Suppressor macrophage (primary cell): ENCODE data around the gene ZNF831.

Experiments used
- DNase-seq, 4 experiments: peaks; one replicate each; pipeline ENCODE4 v3.0.0-alpha.2; 2020 to 2022
- total RNA-seq, 17 experiments: gene quantifications; one replicate each; lab custom pipeline; 2026; ENCODE audit warnings: mixed read lengths in 6 of 17, inconsistent platforms in 3 of 17; lab: John Stamatoyannopoulos, UW

Gene ZNF831
- total RNA-seq, result 0 to 4.6 (median 0) reads per million in 17 experiments

DNA sequence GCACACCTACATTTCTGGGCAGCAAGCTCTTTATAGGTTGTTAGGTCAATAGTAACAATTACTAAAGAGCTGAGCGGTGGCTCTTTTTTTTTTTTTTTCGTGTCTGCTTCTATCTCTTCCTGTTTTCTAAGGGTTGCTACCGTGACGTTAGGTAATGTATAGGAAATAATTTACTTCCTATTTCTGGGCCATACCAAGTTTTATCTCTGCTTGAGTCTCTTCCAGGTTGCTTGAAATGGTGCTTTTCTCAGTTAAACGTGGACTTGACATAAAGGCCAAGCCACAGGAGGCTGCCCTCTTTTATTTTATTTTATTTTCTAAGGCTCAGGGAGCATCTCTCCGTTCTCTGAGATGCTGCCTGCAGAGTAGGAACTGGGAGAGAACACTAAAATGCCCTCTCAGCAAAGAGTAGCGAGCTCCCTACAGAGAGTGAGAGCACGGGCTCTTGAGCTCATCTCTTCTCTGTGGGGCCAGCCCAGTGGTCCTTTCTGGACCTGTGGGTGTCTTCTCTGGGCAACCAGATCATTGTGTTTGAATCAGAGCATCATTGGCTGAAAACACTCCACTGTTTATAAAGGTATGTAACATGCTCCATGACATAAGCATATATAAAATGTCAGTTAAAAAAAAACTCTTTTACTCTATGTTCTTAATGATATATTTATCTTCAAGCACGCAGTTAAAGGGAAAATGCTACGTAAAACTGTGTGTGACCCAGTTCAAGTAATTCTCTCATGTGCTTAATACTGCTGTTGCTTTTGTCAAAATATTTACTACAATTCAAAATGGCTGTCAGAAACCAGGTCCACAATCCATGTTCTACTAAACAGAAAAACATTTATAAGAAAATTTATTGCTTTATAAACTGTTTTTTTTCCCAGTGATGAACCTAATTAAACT is at the start of gene ZNF831:
Gene ZNF831, plus strand, starts transcription at position 191 of the 900 bp plus-strand sequence. CDS start 27,199 bp downstream, outside the sequence.
- DNase-seq, result peak; percentile 6 to 68 (median 40)

DNA sequence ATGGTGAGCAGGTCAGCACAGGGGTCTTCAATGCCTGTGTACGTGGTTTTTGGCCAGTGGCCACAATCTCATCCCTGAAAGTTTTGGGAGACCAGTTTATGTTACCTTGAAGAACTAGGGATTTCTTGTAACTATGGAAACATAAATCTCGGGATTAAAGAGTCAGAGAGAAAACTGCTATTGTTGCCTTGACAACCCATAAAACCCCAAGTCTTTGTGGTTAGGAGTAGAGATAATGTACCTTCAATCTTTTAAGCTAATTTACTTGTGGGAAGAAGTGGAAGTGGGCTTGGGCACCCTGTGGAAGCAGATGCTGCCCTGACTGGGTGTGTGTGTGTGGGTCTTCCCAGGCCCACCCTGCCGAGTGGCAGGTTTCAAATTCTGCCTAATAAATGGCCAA is 46.1 kb upstream of the ZNF831 start:
- DNase-seq, result no peak

DNA sequence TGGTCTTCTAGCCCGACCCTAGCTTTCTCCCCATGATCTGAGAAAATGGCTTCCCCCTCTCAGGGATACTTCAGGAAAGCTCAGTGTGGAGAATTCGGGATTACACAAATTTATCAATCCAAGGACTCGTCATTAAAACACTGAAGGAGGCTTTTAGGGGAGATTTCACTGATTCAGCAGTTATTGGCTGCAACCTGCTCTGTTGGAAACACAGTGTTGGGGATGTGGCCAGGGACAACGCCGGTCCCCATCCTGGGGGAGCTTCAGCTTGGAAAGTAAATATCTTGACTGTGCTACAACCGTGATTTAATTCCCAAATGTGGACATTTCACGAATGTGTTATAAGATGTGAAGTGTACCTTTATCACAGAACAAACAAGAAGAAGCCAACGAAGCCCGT is 44.8 kb upstream of the ZNF831 start:
- no peak for DNase-seq

DNA sequence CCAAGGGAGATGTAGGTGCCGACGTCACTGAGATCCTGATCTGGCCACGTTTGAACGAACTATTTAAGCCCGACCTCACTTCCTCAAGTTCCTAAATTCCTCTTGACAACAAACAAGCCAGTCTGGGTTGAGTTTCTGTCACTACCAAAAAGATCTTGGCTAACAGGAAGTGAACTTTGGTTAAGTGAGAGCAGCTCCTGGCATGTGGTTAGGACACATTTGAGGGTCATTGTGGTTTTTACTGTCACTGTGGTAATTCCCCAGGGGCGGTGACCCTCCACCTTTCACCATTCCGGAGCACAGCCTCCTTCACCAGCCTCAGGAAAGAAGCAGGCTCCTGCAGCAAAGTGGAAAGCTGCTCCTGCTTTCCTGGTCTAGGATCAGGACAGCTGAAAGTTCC is 43.1 kb upstream of the ZNF831 start:
- DNase-seq, result peak; percentile 44 to 75 (median 54)

DNA sequence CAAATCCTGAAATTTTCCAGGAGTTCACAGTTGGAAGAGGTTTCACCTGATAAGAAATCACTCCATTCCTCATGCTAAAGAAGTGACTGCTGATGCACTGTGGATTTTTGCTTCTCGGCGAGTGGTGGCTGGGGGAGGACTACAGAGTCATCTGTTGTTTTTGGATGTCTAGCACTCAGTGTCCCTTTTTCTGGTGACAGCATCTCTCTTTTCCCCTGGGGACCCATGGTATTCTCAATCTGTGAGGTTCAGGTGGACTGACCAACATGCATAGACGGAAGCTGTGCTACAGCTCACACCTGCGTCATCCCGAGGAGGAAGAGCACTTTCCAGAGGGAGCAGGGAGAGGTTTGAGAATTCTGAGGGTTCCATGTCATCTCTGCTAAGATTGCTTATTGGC is 42.7 kb upstream of the ZNF831 start:
- DNase-seq, result no peak

DNA sequence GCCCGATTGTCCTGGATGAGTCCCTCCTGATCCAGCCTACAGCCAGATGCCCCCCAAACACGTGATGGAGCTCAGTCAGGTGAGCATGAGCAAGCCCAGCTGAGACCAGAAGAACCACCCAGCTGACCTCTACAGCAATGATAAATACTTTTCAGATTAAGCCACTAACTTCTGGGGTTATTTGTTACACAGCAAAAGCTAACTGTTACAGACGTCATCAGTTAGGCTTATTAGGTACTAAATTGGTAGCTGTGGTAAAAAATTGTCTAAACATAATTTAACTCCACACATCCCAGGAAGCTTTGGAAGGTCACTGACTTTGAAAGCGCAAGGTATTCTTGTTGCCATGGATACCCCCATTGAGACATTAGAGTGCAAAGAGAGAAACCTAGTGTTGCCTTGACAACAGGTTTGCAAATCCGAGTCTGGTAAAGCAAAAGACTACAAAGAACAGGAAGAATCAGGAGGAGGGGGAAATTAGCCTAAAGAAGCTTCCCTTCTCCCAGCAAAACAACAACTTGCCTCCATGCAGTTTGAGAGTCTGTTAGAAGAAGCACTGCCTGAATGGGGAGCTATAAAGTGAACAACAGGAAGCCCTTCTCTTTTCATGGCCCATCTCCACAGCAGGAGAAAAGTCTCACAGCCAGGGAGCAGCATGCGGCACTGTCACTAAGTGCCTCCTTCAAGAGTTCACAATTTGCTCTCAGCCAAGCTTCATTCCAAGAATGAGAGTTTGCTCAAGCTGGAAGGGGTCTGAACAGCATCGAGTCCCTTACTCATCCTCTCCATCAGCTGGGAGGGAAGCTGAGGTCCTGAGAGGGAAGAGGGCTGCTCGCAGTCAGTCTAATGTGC is 41.7 kb upstream of the ZNF831 start:
- DNase-seq, result no peak

DNA sequence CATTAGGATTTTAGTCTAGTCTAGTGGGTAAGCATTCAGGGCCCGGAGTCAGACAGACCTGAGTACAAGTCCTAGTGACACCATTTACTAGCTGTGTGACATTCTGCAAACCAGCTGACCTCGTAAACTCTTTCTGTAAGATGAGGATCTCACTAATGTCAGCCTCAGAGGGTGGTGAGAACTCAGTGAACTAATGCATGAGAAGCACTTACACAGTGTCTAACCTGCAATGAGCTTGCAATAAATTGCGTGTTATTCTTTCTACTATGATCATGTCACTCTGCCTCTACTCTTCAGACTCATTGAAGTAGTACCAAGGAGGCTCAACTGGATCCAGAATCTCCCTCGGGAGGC is 41.1 kb upstream of the ZNF831 start:
- DNase-seq, result no peak

DNA sequence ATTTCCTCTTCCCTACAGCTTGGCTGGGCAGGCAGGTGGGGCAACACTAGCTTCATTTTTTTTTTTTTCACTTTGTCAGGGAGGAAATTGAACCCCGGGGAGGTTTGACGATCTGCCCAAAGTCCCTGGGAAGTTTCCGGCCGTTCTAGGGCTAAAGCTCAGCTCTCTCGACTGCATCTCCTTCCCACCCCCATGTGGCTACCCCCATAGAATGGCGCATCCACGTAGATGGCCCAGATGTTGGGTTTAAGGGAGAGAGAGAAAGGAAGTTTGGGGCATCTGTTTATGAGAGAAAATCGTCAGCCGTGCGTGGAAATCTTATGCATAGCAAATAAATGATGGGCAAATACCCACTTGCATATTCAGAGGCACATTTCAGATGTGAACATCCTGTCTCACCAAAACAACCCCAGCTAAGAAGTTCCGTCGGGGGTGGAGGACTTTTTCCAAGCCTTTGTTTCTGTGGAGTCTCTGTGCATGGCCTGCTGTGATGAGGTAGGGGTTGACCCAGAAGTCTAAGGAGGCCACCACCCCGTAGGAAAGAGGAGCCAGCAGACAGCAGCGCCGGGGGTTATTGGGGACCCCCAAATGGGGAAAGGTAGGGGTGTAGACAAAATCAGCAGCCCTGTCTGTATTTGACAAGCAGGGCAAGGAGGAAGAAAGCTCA is 40.5 kb upstream of the ZNF831 start:
- no peak for DNase-seq

DNA sequence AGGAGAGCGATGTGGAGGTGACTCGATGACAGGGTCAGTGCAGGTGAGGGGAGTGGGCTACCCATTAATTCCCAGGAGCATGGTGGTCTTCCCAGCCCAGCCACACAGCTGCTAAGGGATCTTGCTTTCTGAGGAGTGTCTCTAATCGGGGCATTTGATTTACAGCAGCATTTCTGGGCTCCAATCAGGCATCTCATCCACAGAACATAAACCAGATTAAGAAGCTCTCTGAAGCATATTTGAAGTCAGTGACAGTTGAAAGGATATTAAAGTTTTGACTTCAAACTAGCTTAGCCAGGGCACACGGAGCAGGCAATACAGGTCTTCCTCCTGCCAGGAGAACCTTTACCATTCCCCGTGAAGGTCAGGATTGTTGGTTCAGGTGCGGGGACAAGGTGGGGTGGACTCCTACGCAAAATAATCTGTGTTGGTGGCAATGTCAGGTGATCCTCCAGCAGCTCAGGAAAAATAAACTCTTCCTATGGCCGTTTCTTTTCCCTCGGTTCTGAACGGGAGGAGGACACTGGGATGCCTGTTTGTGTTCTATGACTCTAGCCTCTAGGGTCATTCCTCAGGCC is 39.9 kb upstream of the ZNF831 start:
- no peak for DNase-seq

DNA sequence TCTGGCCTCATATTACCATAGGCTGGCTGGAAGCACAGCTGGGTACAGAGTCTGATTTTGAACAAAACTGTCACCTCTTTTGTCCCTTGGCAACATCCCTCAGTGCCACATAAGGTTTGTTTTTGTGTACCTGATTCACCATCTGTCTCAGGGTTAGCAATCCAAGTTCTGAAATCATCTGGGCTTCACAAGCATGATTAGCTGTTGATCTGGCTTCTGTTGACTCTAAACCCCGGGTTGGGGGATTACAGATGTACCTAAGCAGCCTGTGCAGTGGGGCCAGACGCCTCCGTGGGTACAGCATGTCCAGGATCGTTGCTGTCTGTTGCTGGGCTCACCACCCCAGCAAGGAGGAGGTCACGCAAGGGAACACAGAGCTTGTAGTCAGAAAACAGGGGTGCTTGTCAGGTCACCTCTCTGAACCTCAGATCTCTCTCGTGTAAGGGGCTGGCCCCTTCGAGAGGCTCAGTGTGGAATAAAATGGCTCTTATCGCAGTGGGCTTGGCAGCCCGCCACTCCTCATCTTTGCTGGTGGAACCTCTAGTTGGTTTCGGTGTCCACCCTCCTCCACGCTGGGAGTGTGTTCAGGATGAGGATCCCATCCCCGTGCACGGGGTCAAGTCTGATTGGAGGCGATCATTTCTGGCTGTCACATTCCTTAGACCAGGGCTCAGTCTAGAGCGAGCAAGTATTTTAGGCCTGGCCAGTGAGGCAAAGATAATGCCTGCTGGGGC is 39.2 kb upstream of the ZNF831 start:
- no peak for DNase-seq

DNA sequence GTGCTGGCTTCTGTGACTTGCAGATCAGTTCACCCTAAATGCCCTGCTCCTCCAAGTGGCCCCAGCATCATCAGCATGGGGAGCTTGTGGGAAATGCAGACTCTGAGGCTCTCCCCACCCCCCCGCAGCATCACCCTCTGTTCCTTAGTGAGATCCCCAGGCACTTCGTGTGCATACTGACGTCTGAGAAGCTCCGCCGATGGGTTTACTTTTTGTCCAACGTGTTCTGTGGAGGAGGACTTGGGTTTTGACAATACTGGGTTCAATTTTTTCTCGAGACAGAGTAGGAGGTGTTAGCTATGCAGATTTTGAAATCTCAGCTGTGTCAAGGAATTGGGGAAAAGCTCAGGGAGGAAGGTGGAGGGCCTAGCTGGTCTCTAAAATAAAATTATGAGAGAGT is 38.3 kb upstream of the ZNF831 start:
- DNase-seq, result no peak

DNA sequence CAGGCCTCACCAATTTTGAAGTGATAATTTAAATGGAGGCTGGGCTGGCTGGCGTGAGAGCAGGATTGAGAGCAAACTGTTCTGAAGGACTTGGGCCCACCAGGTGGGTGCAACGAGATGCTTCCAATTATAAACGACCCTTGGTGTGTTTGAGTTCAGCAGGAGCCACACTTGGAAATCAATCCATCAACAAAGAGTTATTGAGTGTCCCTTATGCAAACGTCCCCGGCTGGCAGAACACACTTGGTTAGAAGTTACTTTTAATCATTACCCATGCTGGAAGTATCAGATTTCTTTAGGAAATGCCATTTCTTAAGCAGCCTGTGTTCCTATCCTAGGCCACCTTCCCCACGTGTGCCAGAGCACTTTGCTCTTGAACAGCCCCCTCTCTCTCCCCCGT is 37.8 kb upstream of the ZNF831 start:
- no peak for DNase-seq

DNA sequence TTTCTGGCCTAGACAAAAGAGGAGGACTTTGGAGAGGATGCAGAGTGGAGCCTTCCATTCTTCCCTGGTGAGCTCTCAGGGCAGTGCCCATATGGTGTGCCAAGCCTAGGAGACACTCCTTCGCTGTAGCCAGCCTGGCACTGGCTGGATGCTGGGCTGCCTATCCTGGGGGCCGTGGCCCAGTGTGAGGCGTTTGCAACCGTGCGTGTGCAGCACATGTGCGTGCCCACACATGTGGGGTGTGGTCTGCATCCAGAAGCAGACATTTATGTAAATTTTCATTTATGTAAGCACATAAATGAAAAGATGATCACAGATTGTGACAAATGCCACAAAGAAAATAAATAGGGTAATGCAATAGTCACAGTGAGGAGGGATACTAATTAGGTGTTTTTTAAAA is 35.8 kb upstream of the ZNF831 start:
- DNase-seq, result no peak

DNA sequence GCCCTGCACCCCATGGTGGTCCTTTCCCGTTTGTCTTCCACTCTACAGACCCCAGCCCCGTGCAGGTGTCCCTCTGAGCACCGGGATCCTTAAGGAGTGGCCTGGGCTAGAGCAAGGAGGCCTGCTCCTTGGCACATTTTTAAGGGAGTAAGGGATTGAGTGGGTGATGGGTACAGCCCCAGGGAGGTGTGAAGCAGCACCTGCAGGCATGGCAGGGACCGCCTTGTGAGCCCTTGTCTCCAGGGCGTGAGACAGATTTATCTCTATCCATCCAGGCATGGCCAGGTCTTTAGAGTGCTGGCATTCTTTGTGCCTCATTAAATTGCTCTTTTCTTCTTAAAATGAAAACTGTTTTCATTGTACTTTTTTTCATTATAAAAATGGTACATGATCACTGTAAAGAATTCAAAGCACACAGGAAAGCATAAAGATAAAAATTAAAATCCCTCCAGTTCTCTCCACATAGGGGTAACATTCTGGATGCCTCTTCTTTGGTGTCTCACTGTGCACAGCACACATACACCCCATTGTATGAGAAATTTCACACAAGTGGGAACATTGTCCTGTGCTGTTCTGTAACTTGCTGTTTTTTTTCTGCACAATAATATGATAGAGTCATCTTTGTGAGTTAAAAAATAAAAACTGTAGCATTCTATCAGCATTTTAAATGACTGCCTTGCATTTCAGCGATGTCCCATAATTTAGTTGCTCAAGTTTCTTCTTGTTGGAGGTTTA is 31.9 kb upstream of the ZNF831 start:
- no peak for DNase-seq

DNA sequence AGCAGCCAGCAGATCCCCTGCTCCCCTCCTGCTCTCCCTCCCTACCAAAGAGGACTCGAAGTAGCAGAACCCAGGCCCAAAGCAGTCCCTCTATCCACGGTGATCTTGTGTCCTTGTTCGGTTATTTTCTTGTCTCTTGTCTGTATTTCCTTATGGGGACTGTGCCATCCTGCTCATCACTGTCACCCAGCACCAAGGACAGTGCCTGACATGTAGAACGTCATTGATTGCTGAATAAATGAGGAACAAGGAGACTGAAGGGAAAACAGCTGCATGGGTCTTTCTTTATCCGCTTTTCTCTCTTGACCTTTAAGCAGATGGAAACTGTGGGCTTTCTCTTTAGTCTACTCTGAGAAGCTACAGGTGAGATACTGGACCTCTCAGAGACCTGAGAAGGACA is 29.4 kb upstream of the ZNF831 start:
- DNase-seq, result peak; percentile 6 to 41 (median 32)

DNA sequence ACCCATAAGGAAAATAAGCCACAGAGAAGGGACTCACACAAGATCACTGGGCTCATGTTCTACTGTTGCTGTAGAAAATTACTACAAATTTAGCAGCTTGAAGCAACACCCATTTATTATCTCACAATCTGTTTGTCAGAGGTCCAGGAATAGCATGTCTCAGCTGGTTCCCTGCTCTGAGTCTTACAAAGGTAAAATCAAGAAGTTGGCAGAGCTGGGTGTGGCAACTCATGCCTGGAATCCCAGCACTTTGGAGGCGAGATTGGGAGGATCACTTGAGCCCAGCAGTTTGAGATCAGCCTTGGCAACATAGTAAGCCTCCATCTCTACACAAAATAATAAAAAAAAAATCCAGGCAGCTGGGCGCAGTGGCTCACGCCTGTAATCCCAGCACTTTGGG is 28.5 kb upstream of the ZNF831 start:
- DNase-seq, result no peak

DNA sequence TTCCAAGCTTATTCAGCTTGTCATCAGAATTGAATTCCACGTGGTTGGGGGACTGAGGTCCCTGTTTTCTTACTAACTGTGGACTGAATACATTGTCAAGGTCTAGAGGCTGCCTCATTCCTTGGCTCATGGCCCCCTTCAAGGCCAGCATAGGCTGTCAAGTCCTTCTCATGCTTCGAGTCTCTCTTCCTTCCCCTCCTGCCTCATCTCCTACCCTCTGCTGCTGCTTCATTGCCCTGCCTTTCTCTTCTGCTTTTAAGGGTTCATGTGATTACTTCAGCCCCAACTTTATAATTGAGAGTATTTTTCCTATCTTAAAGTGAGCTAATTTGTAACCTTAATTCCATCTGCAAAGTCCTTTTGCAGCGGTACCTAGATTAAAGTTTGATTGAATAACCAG is 27.6 kb upstream of the ZNF831 start:
- no peak for DNase-seq

DNA sequence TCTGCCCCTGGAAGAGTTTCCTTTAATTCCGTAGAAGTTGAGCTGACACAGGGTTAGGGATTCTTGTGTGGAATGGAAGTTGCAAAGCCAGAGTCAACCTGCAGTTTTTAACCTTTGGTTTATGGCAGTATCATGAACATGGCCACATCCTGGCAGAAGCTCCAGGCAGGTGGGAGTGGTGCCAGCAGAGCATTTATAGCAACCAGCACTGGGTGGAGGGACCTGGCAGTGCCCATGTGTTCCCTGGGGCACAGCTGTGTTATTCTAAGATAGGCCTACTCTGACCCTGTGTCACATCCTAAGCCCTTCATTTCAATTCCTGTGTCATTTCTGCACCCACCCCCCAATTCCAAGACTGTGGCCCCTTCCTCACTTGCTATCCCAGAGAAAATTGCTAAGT is 26.1 kb upstream of the ZNF831 start:
- no peak for DNase-seq

DNA sequence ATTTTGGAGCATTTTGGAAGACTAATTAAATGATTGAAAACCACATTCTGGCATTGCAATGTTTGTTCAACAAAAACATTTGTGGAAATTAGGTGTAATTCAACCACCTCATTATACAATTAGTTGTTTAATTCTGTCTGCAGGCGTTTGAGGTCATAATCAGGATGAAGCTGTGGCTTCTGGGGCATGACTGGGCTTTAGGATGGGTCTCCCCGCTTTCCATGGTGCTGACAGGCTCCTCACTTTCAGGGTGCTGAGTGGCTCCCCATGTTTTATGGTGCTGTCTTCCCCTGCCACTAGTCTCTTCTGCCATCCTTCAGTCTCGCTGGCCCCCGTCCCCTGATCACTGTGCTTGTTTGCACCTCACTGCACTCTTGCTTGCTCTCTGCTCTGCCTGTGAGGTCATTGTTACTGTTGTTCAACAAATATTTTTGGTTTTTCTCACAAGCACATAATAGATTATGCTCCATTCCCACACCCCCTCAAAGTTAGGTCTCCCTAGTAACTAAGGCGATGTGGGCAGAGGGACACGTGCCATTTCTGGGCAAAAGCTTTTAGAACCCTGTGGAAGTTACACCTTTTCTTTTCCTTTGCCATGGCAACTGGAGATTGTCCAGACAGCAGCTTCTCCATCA is 25.4 kb upstream of the ZNF831 start:
- no peak for DNase-seq

DNA sequence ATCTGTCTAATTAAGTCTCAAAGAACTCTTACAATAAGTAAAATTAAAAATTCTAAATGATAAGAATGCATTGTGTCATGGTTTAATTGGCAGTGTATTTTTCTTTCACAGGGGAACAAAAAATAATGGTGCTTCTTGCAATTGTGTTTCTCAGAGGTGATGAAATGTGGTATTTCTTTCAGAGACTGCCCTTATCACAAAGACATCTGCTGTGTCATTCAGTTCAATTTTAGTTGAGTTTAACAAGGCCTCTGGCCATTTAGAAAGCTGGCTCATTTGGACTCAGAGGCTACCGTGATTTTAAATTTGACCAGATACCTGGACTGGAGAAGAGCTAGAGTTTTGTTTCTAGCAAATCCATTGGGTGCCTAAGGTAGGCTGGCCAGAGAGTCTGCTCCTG is 23.6 kb upstream of the ZNF831 start:
- no peak for DNase-seq
